Measurements from ENCODE around the gene NDUFAF8.

DNA sequence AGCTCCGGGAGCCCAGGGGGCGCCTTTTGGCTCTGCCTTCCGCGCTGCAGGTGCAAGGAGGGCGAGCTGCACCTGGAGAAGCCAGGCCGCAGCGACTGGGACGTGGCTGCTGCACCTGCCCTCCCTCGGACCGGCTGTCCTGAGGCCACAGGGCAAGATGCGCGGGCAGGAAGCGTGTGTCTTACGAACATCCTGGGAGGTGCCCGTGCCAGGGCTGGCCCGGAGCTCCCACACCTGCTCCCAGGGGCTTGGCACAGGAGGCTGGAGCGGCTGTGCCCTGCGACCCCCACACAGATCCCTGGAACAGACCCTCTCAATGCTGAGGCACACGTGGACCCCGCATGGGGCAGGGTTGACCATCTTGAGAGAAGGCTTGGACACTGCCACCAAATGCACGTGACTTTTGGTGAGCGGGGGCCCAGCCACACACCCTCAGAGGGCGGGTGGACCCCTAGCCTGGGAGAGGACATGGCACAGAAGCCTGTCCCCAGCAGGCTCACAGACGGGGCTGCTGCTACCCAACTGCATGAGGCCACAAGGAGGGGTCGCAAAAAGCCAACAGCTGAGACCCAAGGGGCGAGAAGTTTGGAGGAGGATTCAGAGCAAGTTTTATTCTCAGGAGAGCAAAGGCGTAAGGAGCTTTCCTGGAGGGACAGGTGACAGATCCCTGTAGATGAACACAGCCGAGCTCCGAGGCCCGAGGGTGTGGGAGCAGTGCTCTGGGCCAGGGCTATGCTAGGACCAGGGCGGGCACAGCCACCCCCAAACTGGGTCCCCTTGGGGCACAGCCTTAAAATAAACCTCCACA is 11.4 kb downstream of the NDUFAF8 start:
- TF ChIP-seq, protein P1, sequence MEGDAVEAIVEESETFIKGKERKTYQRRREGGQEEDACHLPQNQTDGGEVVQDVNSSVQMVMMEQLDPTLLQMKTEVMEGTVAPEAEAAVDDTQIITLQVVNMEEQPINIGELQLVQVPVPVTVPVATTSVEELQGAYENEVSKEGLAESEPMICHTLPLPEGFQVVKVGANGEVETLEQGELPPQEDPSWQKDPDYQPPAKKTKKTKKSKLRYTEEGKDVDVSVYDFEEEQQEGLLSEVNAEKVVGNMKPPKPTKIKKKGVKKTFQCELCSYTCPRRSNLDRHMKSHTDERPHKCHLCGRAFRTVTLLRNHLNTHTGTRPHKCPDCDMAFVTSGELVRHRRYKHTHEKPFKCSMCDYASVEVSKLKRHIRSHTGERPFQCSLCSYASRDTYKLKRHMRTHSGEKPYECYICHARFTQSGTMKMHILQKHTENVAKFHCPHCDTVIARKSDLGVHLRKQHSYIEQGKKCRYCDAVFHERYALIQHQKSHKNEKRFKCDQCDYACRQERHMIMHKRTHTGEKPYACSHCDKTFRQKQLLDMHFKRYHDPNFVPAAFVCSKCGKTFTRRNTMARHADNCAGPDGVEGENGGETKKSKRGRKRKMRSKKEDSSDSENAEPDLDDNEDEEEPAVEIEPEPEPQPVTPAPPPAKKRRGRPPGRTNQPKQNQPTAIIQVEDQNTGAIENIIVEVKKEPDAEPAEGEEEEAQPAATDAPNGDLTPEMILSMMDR (IDR thresholded peaks at IDR 0.05), result no peak
- no peak for TF ChIP-seq POLR2A (IDR thresholded peaks at IDR 0.05)
- no peak for TF ChIP-seq POLR2AphosphoS5 (IDR thresholded peaks at IDR 0.05)
- no peak for TF ChIP-seq EP300 (IDR thresholded peaks at IDR 0.05)
